22Rv1 (cell line): ENCODE data around the gene UTF1.

Experiments used
- ZFX ChIP-seq: fragments of 450-650 bp; IDR thresholded peaks from 2 replicates; pipeline ENCODE4 v1.6.1; 2017; ENCODE audit warnings: antibody characterized with exemption, borderline replicate concordance
- TF ChIP-seq, protein P1 (sequence below): fragments of 450-650 bp; IDR thresholded peaks from 2 replicates; pipeline ENCODE4 v1.5.1; 2017; ENCODE audit warnings: mild to moderate bottlenecking

DNA sequence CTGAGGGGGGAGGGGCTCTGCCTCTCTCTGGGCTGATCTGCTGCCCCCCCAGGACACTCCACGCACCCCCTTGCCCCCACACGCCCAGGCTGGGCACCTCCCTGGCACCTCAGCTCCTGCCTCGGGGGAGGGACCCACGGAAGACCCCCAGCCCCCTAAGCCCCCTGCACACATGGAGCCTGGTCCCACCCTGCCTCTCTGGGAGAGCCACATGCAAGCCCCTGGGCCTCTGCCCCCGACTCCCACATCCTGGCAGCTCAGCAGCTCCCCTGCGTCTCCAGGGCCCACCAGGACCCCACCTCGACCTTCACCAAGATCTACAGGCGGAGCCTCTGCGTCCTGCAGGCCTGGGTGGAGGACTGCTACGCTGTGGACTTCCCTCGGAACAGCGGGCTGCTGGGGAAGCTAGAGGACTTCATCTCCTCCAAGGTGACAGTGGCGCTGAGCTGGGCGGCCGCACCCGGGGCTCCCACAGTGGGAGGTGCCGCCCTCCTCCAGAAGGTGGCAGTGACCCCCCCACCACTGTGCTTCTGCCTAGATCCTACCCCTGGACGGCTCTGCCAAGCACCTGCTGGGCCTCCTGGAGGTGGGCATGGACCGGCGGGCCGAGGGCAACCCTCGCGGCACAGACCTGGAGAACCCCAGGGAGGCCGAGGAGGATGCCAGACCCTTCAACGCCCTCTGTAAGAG lies 18.7 kb upstream of the UTF1 start:
- TF ChIP-seq, protein P1, sequence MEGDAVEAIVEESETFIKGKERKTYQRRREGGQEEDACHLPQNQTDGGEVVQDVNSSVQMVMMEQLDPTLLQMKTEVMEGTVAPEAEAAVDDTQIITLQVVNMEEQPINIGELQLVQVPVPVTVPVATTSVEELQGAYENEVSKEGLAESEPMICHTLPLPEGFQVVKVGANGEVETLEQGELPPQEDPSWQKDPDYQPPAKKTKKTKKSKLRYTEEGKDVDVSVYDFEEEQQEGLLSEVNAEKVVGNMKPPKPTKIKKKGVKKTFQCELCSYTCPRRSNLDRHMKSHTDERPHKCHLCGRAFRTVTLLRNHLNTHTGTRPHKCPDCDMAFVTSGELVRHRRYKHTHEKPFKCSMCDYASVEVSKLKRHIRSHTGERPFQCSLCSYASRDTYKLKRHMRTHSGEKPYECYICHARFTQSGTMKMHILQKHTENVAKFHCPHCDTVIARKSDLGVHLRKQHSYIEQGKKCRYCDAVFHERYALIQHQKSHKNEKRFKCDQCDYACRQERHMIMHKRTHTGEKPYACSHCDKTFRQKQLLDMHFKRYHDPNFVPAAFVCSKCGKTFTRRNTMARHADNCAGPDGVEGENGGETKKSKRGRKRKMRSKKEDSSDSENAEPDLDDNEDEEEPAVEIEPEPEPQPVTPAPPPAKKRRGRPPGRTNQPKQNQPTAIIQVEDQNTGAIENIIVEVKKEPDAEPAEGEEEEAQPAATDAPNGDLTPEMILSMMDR: no peak
- TF ChIP-seq ZFX: no peak
